MCF 10A (cell line): ENCODE results near the gene SLC38A8. TPM values are rescaled to one million over a fixed set of nuclear protein-coding genes. Genes with fewer than 3 reads are reported as not detected.
A peak's percentile ranks its signal among the peaks of the same experiment; 100 is the strongest.

Source experiments
- Bru-seq: library from RNA; stranded (reverse); fragments of 400-500 nt; gene quantifications from one replicate; lab custom pipeline; 2021; lab: Mats Ljungman, UMichigan
- BruChase-seq, 2 experiments: library from RNA; stranded (reverse); fragments of 400-500 nt; gene quantifications; one replicate each; lab custom pipeline; 2021; lab: Mats Ljungman, UMichigan
- BruUV-seq: library from RNA; stranded (reverse); fragments of 400-500 nt; replicated peaks from 2 replicates; lab custom pipeline; 2021; lab: Mats Ljungman, UMichigan
- CTCF ChIA-PET: fragments of 300-600 bp; sonication (Branson Sonifier 250); formaldehyde crosslinking; extraction: SDS; loops from one replicate; lab custom pipeline; 2021; ENCODE audit warnings: antibody characterized with exemption, inconsistent platforms; lab: Yijun Ruan, JAX
- POLR2A ChIA-PET: fragments of 300-600, 350-650 bp; sonication (Branson Sonifier 250); formaldehyde crosslinking; extraction: SDS; loops from one replicate; lab custom pipeline; 2020; ENCODE audit warnings: antibody characterized with exemption, inconsistent platforms; lab: Yijun Ruan, JAX
- DNase-seq: peaks from one replicate; pipeline ENCODE4 v3.0.0-alpha.2; 2018; ENCODE audit not compliant: unreplicated experiment
- H3K27ac Mint-ChIP-seq: one replicate; pipeline ENCODE4 v1.8.0; 2022; ENCODE audit warnings: mild to moderate bottlenecking, low read depth, mixed read lengths; ENCODE audit not compliant: unreplicated experiment
- H3K27me3 Mint-ChIP-seq: one replicate; pipeline ENCODE4 v1.8.0; 2022; ENCODE audit warnings: mixed read lengths; ENCODE audit not compliant: insufficient read depth, unreplicated experiment
- H3K36me3 Mint-ChIP-seq: one replicate; pipeline ENCODE4 v1.8.0; 2022; ENCODE audit warnings: mild to moderate bottlenecking, moderate library complexity, mixed read lengths; ENCODE audit not compliant: insufficient read depth, unreplicated experiment
- H3K4me1 Mint-ChIP-seq: one replicate; pipeline ENCODE4 v1.8.0; 2022; ENCODE audit warnings: mixed read lengths; ENCODE audit not compliant: insufficient read depth, unreplicated experiment
- H3K4me3 Mint-ChIP-seq: one replicate; pipeline ENCODE4 v1.8.0; 2022; ENCODE audit warnings: mild to moderate bottlenecking, moderate library complexity, mixed read lengths; ENCODE audit not compliant: unreplicated experiment
- H3K9me3 Mint-ChIP-seq: one replicate; pipeline ENCODE4 v1.8.0; 2022; ENCODE audit warnings: mixed read lengths; ENCODE audit not compliant: unreplicated experiment
- CTCF ChIP-seq: fragments of 200-600 bp; IDR thresholded peaks from one replicate; pipeline ENCODE4 v1.8.0; 2022; ENCODE audit warnings: antibody characterized with exemption, mild to moderate bottlenecking; ENCODE audit not compliant: unreplicated experiment
- intact Hi-C: fragments of 100-400 bp; cut with micrococcal nuclease; formaldehyde crosslinking; loops from 2 replicates; pipeline ENCODE4 v1.14.1; 2022
- long read RNA-seq: library from polyadenylated mRNA; stranded (forward); transcript quantifications from one replicate; pipeline ENCODE4 v2.0.0, GENCODE V29; 2022
- total RNA-seq: library from RNA; stranded (reverse); gene quantifications from 2 replicates; pipeline ENCODE4 v1.2.3, GENCODE V29; 2022

The SLC38A8 gene
- total RNA-seq (not detected in 2 replicates), Bru-seq, nascent RNA (percentile 12 among the genes with signal in this experiment), BruChase-seq, experiment 1, labeled RNA remaining after a 6-hour chase (percentile 20 among the genes with signal in this experiment), BruChase-seq, experiment 2, labeled RNA remaining after a 2-hour chase (percentile 13 among the genes with signal in this experiment)
- long read RNA-seq, result 0 reads

- POLR2A ChIA-PET, result no interaction called here
- no peak for DNase-seq
- TF ChIP-seq CTCF, result no peak
- BruUV-seq, result no TSS peak
- H3K36me3 Mint-ChIP-seq, result no peaks in the 10 kb centered on the region
- intact Hi-C loops, result no loop called here
- no peaks in the 10 kb centered on the region for H3K9me3 Mint-ChIP-seq
- CTCF ChIA-PET, result interaction anchor here (1.0 to 5.1 kb wide), 8 partner anchors 16 to 87 kb away, joined by 3 to 52 read pairs (median 4); partner anchors contain the start of gene OSGIN1
- H3K27ac Mint-ChIP-seq, result no peak within 1 kb of the TSS
- H3K4me3 Mint-ChIP-seq, result no peak within 1 kb of the TSS
- H3K4me1 Mint-ChIP-seq, result peaks cover 12% of the 10 kb centered on the region
- peaks cover 41% of the 10 kb centered on the region for H3K27me3 Mint-ChIP-seq
Measured at GRCh38 chr16:84042308-84042878, at the start of gene SLC38A8. Gene SLC38A8, minus strand, starts transcription at chr16:84042795. Its CDS starts 638 bp downstream, at chr16:84042157.

- H3K27ac Mint-ChIP-seq, result no peak overlapping the region
- H3K27me3 Mint-ChIP-seq, result no peaks in the 10 kb centered on the region
- intact Hi-C loops, result no loop called here
- DNase-seq, result no peak
- no peaks in the 10 kb centered on the region for H3K4me1 Mint-ChIP-seq
- ChIA-PET POLR2A (interaction anchor here (0.7 to 1.3 kb wide), 2 partner anchors 26 to 96 kb away, joined by 3 to 4 read pairs; partner anchors contain the start of gene TAF1C), CTCF (interaction anchor here (0.6 to 2.0 kb wide), 3 partner anchors 20 to 124 kb away, joined by 3 to 6 read pairs (median 4); partner anchors contain the start of gene TAF1C)
- H3K36me3 Mint-ChIP-seq, result peaks cover 96% of the 10 kb centered on the region
- no peaks in the 10 kb centered on the region for H3K9me3 Mint-ChIP-seq
- no TSS peak for BruUV-seq
- no peak overlapping the region for H3K4me3 Mint-ChIP-seq
- no peak for TF ChIP-seq CTCF
Measured at GRCh38 chr16:84091460-84091859, 48.9 kb upstream of the SLC38A8 start.

- no TSS peak for BruUV-seq
- DNase-seq, result no peak
- H3K27ac Mint-ChIP-seq, result no peak overlapping the region
- H3K4me3 Mint-ChIP-seq, result no peak overlapping the region
- intact Hi-C loops, result no loop called here
- H3K9me3 Mint-ChIP-seq, result no peaks in the 10 kb centered on the region
- H3K27me3 Mint-ChIP-seq, result no peaks in the 10 kb centered on the region
- ChIA-PET CTCF (interaction anchor here (1.5 to 2.0 kb wide), 2 partner anchors 24 to 97 kb away, joined by 5 to 6 read pairs; partner anchors contain the start of gene TAF1C), POLR2A (interaction anchor here (1.4 kb wide), 1 partner anchor 97 kb away, joined by 4 read pairs; the partner anchor contains the start of gene TAF1C)
- no peak for TF ChIP-seq CTCF
- H3K4me1 Mint-ChIP-seq, result no peaks in the 10 kb centered on the region
- H3K36me3 Mint-ChIP-seq, result peaks cover 89% of the 10 kb centered on the region
Measured at GRCh38 chr16:84090211-84090610, 47.6 kb upstream of the SLC38A8 start.

- no TSS peak for BruUV-seq
- Mint-ChIP-seq H3K4me1 (no peaks in the 10 kb centered on the region), H3K36me3 (peaks cover 83% of the 10 kb centered on the region), H3K27me3 (no peaks in the 10 kb centered on the region), H3K9me3 (no peaks in the 10 kb centered on the region), H3K4me3 (no peak overlapping the region), H3K27ac (no peak overlapping the region)
- DNase-seq, result no peak
- CTCF ChIA-PET, result interaction anchor here (0.7 to 1.2 kb wide), 6 partner anchors 12 to 162 kb away, joined by 3 to 7 read pairs (median 4); no protein-coding TSS in a partner anchor
- POLR2A ChIA-PET, result no interaction called here
- no peak for TF ChIP-seq CTCF
- intact Hi-C loops, result no loop called here
Measured at GRCh38 chr16:84088695-84089395, 46.2 kb upstream of the SLC38A8 start.
